OCI-LY7 (cell line): ENCODE results near the gene AMBP.

Experiments
- EZH2phosphoT487 ChIP-seq: fragments of 200-600 bp; sonication (generic); IDR thresholded peaks from 2 replicates; pipeline ENCODE4 v1.6.1; 2018; ENCODE audit warnings: low read depth, borderline replicate concordance, mild to moderate bottlenecking, mixed run types, antibody characterized with exemption, low read length, moderate library complexity, mixed read lengths
- TF ChIP-seq, protein P1 (sequence below): fragments of 200-600 bp; sonication (generic); conservative IDR thresholded peaks from 2 replicates; pipeline ENCODE4 v1.5.1; 2014; ENCODE audit warnings: mild to moderate bottlenecking, antibody characterized with exemption, low read length, moderate library complexity, mixed read lengths

DNA sequence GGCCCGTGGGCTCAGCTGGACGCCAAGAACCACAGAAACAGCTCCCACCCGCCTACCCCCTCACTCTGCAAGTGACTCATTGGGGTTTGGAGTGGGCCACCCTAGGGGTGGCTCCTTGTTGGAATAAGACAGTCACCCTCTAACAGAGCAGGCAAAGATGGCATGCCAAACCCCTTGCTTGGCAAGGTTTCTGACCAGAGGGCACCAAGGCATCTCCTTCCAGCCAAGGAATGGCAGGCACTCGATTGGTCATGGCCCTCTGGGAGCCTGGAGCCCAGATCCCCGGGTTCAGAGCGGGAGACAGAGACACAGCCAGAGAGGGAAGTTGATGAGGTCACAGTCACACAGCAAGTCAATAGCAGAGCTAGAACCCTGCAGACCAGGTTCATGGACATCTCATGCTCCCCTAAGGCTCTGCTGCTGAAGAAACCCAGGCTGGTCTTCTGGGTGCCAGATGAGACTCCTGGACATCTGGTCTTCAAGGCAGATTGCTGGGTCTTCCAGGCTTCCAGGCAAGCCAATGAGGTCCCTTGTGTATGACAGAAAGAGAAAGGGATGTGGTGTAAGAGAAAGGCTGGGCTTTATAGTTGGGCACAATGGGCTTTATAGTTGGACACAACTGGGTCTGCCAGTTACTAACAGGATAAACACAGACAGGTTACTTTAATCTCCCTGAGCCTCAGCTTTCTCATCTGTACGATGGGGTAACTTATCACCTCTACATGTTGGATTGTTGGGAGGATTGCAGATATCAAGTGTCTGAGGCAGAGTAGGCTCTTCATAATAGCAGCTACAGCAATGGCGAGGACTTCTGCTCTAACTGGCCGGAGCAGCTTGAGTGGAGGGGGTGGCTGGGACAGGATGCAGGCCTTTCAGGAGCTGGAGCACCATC, 44.3 kb upstream of the AMBP start:
- TF ChIP-seq, protein P1, sequence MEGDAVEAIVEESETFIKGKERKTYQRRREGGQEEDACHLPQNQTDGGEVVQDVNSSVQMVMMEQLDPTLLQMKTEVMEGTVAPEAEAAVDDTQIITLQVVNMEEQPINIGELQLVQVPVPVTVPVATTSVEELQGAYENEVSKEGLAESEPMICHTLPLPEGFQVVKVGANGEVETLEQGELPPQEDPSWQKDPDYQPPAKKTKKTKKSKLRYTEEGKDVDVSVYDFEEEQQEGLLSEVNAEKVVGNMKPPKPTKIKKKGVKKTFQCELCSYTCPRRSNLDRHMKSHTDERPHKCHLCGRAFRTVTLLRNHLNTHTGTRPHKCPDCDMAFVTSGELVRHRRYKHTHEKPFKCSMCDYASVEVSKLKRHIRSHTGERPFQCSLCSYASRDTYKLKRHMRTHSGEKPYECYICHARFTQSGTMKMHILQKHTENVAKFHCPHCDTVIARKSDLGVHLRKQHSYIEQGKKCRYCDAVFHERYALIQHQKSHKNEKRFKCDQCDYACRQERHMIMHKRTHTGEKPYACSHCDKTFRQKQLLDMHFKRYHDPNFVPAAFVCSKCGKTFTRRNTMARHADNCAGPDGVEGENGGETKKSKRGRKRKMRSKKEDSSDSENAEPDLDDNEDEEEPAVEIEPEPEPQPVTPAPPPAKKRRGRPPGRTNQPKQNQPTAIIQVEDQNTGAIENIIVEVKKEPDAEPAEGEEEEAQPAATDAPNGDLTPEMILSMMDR = no peak
- TF ChIP-seq EZH2phosphoT487 = no peak
